ENCODE data around the gene PYGL. TPM values are rescaled to one million over a fixed set of nuclear protein-coding genes. Genes with fewer than 3 reads are reported as not detected.
A peak's percentile ranks its signal among the peaks of the same experiment; 100 is the strongest.

PYGL gene
- total RNA-seq, 3 donors from 2014 or later = 31.0 to 43.7 (median 41.4) TPM

- H3K4me3 ChIP-seq = no peak overlapping the region
- no peaks in the 10 kb centered on the region for H3K9me3 ChIP-seq
- no peak for TF ChIP-seq CTCF (IDR thresholded peaks at IDR 0.05)
- no peaks in the 10 kb centered on the region for H3K4me1 ChIP-seq (ENCODE audit: low read depth)
- intact Hi-C loops (cut with DNase I, micrococcal nuclease) = no loop called here
- no peaks in the 10 kb centered on the region for H3K36me3 ChIP-seq (ENCODE audit: low read depth)
- peak in 2 of 3 donors; percentile 28 to 59 for DNase-seq
- ATAC-seq = peak; percentile 74
These were observed 52.0 kb downstream of the PYGL start for GRCh38 chr14:50892255-50892654.

GRCh38 chr14:50887476-50887875 lies 56.8 kb downstream of the PYGL start:
- intact Hi-C loops (cut with DNase I, micrococcal nuclease) = no loop called here

GRCh38 chr14:50883827-50884197 lies 60.5 kb downstream of the PYGL start:
- no peak overlapping the region for H3K4me3 ChIP-seq
- no peaks in the 10 kb centered on the region for H3K36me3 ChIP-seq (ENCODE audit: low read depth)
- H3K4me1 ChIP-seq (ENCODE audit: low read depth) = no peaks in the 10 kb centered on the region
- intact Hi-C loops (cut with DNase I, micrococcal nuclease) = no loop called here
- no peak for TF ChIP-seq CTCF (IDR thresholded peaks at IDR 0.05)
- H3K9me3 ChIP-seq = no peaks in the 10 kb centered on the region
- DNase-seq = no peak
- ATAC-seq = peak; percentile 26

More at GRCh38 chr14:50887476-50887875, 56.8 kb downstream of the PYGL start:
- DNase-seq = no peak
- H3K4me1 ChIP-seq (ENCODE audit: low read depth) = no peaks in the 10 kb centered on the region
- no peak for TF ChIP-seq CTCF (IDR thresholded peaks at IDR 0.05)
- no peak for ATAC-seq
- H3K4me3 ChIP-seq = no peak overlapping the region
- H3K9me3 ChIP-seq = no peaks in the 10 kb centered on the region
- no peaks in the 10 kb centered on the region for H3K36me3 ChIP-seq (ENCODE audit: low read depth)

- Histone ChIP-seq H3K9me3 (no peaks in the 10 kb centered on the region), H3K36me3 (ENCODE audit: low read depth) (no peaks in the 10 kb centered on the region), H3K4me3 (no peak overlapping the region), H3K4me1 (ENCODE audit: low read depth) (no peaks in the 10 kb centered on the region)
- peak; percentile 91 for ATAC-seq
- intact Hi-C loops (cut with DNase I, micrococcal nuclease) = no loop called here
- no peak for TF ChIP-seq CTCF (IDR thresholded peaks at IDR 0.05)
- DNase-seq = peak in 2 of 3 donors; percentile 50 to 70
These were observed 61.1 kb downstream of the PYGL start for GRCh38 chr14:50882932-50883826.

GRCh38 chr14:50875359-50876070 lies 68.8 kb downstream of the PYGL start:
- Histone ChIP-seq H3K4me1 (ENCODE audit: low read depth) (peaks cover 4% of the 10 kb centered on the region), H3K4me3 (no peak overlapping the region), H3K9me3 (no peaks in the 10 kb centered on the region), H3K36me3 (ENCODE audit: low read depth) (no peaks in the 10 kb centered on the region)
- peak; percentile 28 for ATAC-seq
- no peak for TF ChIP-seq CTCF (IDR thresholded peaks at IDR 0.05)
- no peak for DNase-seq
- intact Hi-C loops (cut with DNase I, micrococcal nuclease) = no loop called here

Data from mucosa of descending colon (tissue), 3 donors.